Measurements from ENCODE around the gene RNPEPL1.

Gene RNPEPL1

GRCh38 chr2:240627736-240628506 lies 59.6 kb downstream of the RNPEPL1 start:
- no peak for FAIRE-seq

GRCh38 chr2:240628507-240628807 lies 60.2 kb downstream of the RNPEPL1 start:
- FAIRE-seq = no peak

GRCh38 chr2:240628808-240629618 lies 60.7 kb downstream of the RNPEPL1 start:
- no peak for FAIRE-seq

GRCh38 chr2:240629619-240629967 lies 61.3 kb downstream of the RNPEPL1 start:
- no peak for FAIRE-seq

- no peak for FAIRE-seq
Measured at GRCh38 chr2:240629968-240630770, 61.9 kb downstream of the RNPEPL1 start.

All from TTC549 (cell line).